WTC11 (cell line): Measurements from ENCODE around the gene SNCAIP. TPM values are rescaled to one million over a fixed set of nuclear protein-coding genes. Genes with fewer than 3 reads are reported as not detected.

ENCODE experiments used
- ATAC-seq: fragments of 200-7000 bp; cut with Tn5 transposase; 2 replicates; pipeline ENCODE4 v1.10.0; 2021; ENCODE audit warnings: mild to moderate bottlenecking, moderate library complexity
- CTCF ChIA-PET: fragments of 300-600 bp; sonication (Branson Sonifier 250); formaldehyde crosslinking; loops from one replicate; lab custom pipeline; 2021; ENCODE audit warnings: antibody characterized with exemption; lab: Charles Lee
- POLR2A ChIA-PET: fragments of 350-600 bp; sonication (Branson Sonifier 250); formaldehyde crosslinking; loops from one replicate; lab custom pipeline; 2021; ENCODE audit warnings: antibody characterized with exemption; lab: Charles Lee
- DNase-seq: peaks from one replicate; pipeline ENCODE4 v3.0.0; 2021; ENCODE audit warnings: low spot score
- H3K27ac Mint-ChIP-seq: 2 replicates; pipeline ENCODE4 v1.8.0; 2021; ENCODE audit warnings: mixed read lengths
- H3K27me3 Mint-ChIP-seq: 2 replicates; pipeline ENCODE4 v1.8.0; 2021; ENCODE audit warnings: low read depth, mild to moderate bottlenecking, moderate library complexity, mixed read lengths
- H3K36me3 Mint-ChIP-seq: 2 replicates; pipeline ENCODE4 v1.8.0; 2021; ENCODE audit warnings: mixed read lengths
- H3K4me1 Mint-ChIP-seq: 2 replicates; pipeline ENCODE4 v1.8.0; 2022; ENCODE audit warnings: mixed read lengths
- H3K4me3 Mint-ChIP-seq: 2 replicates; pipeline ENCODE4 v1.8.0; 2021; ENCODE audit warnings: mild to moderate bottlenecking, moderate library complexity, mixed read lengths
- H3K9me3 Mint-ChIP-seq: 2 replicates; pipeline ENCODE4 v1.8.0; 2021; ENCODE audit warnings: mixed read lengths
- ELF4 ChIP-seq: sonication (generic); formaldehyde crosslinking; IDR thresholded peaks from 2 replicates; pipeline ENCODE4 v1.8.1; 2022; ENCODE audit warnings: low read depth, mild to moderate bottlenecking, moderate library complexity, missing genetic modification reagents
- FOXK1 ChIP-seq: sonication (generic); formaldehyde crosslinking; IDR thresholded peaks from 2 replicates; pipeline ENCODE4 v1.8.0; 2022; ENCODE audit warnings: mild to moderate bottlenecking, moderate library complexity, missing genetic modification reagents
- FOXP1 ChIP-seq: sonication (generic); formaldehyde crosslinking; IDR thresholded peaks from 2 replicates; pipeline ENCODE4 v1.8.0; 2022; ENCODE audit warnings: missing genetic modification reagents, mild to moderate bottlenecking, moderate library complexity, borderline replicate concordance
- GTF2I ChIP-seq: fragments of 250-450 bp; sonication (Bioruptor Pico); conservative IDR thresholded peaks from 2 replicates; pipeline ENCODE4 v1.4.0; 2021; ENCODE audit warnings: mild to moderate bottlenecking
- JUN ChIP-seq: sonication (generic); formaldehyde crosslinking; IDR thresholded peaks from 2 replicates; pipeline ENCODE4 v1.8.0; 2023; ENCODE audit warnings: mild to moderate bottlenecking, missing genetic modification reagents
- NFE2L1 ChIP-seq: sonication (generic); formaldehyde crosslinking; IDR thresholded peaks from 2 replicates; pipeline ENCODE4 v1.8.1; 2023; ENCODE audit warnings: missing genetic modification reagents
- OVOL2 ChIP-seq: fragments of 250-450 bp; sonication (Bioruptor Pico); IDR thresholded peaks from 2 replicates; pipeline ENCODE4 v1.9.0; 2021; ENCODE audit warnings: mild to moderate bottlenecking, borderline replicate concordance
- PRRX2 ChIP-seq: fragments of 250-450 bp; sonication (Bioruptor Pico); IDR thresholded peaks from 2 replicates; pipeline ENCODE4 v1.8.0; 2021; ENCODE audit warnings: mild to moderate bottlenecking
- RORB ChIP-seq: fragments of 250-450 bp; sonication (Bioruptor Pico); IDR thresholded peaks from 2 replicates; pipeline ENCODE4 v1.9.0; 2021; ENCODE audit warnings: mild to moderate bottlenecking
- SMAD4 ChIP-seq: sonication (generic); formaldehyde crosslinking; IDR thresholded peaks from 2 replicates; pipeline ENCODE4 v1.8.0; 2022; ENCODE audit warnings: mild to moderate bottlenecking, missing genetic modification reagents
- TCF7 ChIP-seq: sonication (generic); formaldehyde crosslinking; IDR thresholded peaks from 2 replicates; pipeline ENCODE4 v1.8.0; 2022; ENCODE audit warnings: mild to moderate bottlenecking, low read depth, missing genetic modification reagents, moderate library complexity
- TP53 ChIP-seq: sonication (generic); formaldehyde crosslinking; IDR thresholded peaks from 2 replicates; pipeline ENCODE4 v1.8.1; 2023; ENCODE audit warnings: mild to moderate bottlenecking, missing genetic modification reagents
- ZNF121 ChIP-seq: sonication (generic); formaldehyde crosslinking; IDR thresholded peaks from 2 replicates; pipeline ENCODE4 v1.8.0; 2023; ENCODE audit warnings: missing genetic modification reagents
- total RNA-seq: library from RNA; stranded (reverse); gene quantifications from 3 replicates; pipeline ENCODE4 v1.2.3, GENCODE V29; 2021
- TF ChIP-seq, protein P1 (sequence below): sonication (generic); formaldehyde crosslinking; IDR thresholded peaks from 2 replicates; pipeline ENCODE4 v1.8.1; 2023; ENCODE audit warnings: mild to moderate bottlenecking, missing genetic modification reagents
- TF ChIP-seq, protein P2 (sequence below): sonication (generic); formaldehyde crosslinking; conservative IDR thresholded peaks from 2 replicates; pipeline ENCODE4 v1.8.1; 2023; ENCODE audit warnings: mild to moderate bottlenecking, low read depth, missing genetic modification reagents, moderate library complexity
- TF ChIP-seq, protein P3 (sequence below): sonication (generic); formaldehyde crosslinking; IDR thresholded peaks from 2 replicates; pipeline ENCODE4 v1.8.0; 2023; ENCODE audit warnings: missing genetic modification reagents, mild to moderate bottlenecking, borderline replicate concordance
- TF ChIP-seq, protein P4 (sequence below): sonication (generic); formaldehyde crosslinking; IDR thresholded peaks from 2 replicates; pipeline ENCODE4 v1.8.1; 2023; ENCODE audit warnings: mild to moderate bottlenecking, moderate library complexity, missing genetic modification reagents
- TF ChIP-seq, protein P5 (sequence below): fragments of 250-450 bp; sonication (Bioruptor Pico); IDR thresholded peaks from 2 replicates; pipeline ENCODE4 v1.9.0; 2021; ENCODE audit warnings: mild to moderate bottlenecking
- TF ChIP-seq, protein P6 (sequence below): sonication (generic); formaldehyde crosslinking; IDR thresholded peaks from 2 replicates; pipeline ENCODE4 v1.8.0; 2022; ENCODE audit warnings: mild to moderate bottlenecking, missing genetic modification reagents

Gene SNCAIP
- total RNA-seq, 1 experiment from 2014 or later, result 10.0 TPM

DNA sequence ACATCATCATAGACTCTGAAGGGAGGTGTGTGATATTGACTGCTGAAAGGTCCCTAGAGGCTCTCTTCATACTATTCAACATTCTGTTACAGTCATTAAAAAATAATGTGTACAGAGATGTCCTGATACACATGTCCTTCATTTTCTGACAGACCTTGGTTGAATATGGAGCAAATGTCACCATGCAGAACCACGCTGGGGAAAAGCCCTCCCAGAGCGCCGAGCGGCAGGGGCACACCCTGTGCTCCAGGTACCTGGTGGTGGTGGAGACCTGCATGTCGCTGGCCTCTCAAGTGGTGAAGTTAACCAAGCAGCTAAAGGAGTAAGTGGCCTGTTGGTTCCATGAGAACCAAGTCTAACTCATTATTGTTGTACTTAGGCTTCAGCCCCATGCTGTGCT, 132.4 kb downstream of the SNCAIP start:
- no peak for DNase-seq

DNA sequence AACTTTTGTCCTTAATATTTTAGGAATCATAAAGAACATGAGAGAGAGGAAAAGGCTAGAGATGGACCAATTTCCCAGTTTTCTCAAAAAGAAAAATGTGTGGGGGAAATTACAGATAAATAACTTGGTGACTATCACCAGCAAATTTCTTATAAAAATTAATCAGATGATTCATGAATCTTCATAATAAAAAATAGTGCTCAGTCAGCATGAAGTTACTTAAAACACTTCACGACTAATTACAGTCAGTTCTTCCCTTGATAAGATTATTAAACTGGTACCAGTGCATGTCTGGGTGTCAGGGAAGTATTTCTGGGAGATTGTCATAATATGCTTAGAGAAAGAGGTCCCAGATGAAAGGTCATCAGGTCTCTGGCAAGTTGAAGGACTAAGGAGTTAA, 133.0 kb downstream of the SNCAIP start:
- Mint-ChIP-seq H3K9me3 (no peaks in the 10 kb centered on the region), H3K36me3 (peaks cover 9% of the 10 kb centered on the region)

More for the DNA sequence above, 132.4 kb downstream of the SNCAIP start:
- no peak for TF ChIP-seq OVOL2 (CRISPR knock-in tag)
- no peak for TF ChIP-seq PRRX2
- TF ChIP-seq, protein P1, sequence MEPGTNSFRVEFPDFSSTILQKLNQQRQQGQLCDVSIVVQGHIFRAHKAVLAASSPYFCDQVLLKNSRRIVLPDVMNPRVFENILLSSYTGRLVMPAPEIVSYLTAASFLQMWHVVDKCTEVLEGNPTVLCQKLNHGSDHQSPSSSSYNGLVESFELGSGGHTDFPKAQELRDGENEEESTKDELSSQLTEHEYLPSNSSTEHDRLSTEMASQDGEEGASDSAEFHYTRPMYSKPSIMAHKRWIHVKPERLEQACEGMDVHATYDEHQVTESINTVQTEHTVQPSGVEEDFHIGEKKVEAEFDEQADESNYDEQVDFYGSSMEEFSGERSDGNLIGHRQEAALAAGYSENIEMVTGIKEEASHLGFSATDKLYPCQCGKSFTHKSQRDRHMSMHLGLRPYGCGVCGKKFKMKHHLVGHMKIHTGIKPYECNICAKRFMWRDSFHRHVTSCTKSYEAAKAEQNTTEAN (CRISPR knock-in tag), result no peak
- TF ChIP-seq ZNF121 (CRISPR knock-in tag), result no peak
- TF ChIP-seq RORB (CRISPR knock-in tag), result no peak
- no peak for TF ChIP-seq FOXK1 (CRISPR knock-in tag)
- no peak for TF ChIP-seq TCF7
- Mint-ChIP-seq H3K27ac (no peak overlapping the region), H3K4me3 (no peak overlapping the region), H3K27me3 (no peaks in the 10 kb centered on the region), H3K9me3 (no peaks in the 10 kb centered on the region), H3K36me3 (peaks cover 9% of the 10 kb centered on the region), H3K4me1 (peaks cover 9% of the 10 kb centered on the region)
- ATAC-seq, result no peak
- ChIA-PET CTCF (interaction anchor here (1.2 kb wide), 1 partner anchor 249 kb away, joined by 4 read pairs; no protein-coding TSS in a partner anchor), POLR2A (no interaction called here)

More for the DNA sequence above, 133.0 kb downstream of the SNCAIP start:
- Mint-ChIP-seq H3K27me3 (no peaks in the 10 kb centered on the region), H3K27ac (no peak overlapping the region), H3K4me1 (peaks cover 4% of the 10 kb centered on the region), H3K4me3 (no peak overlapping the region)
- POLR2A ChIA-PET, result interaction anchor here (0.7 kb wide), 1 partner anchor 230 kb away, joined by 4 read pairs; no protein-coding TSS in a partner anchor
- ATAC-seq (no peak), DNase-seq (no peak)
- CTCF ChIA-PET, result interaction anchor here (1.2 kb wide), 1 partner anchor 250 kb away, joined by 4 read pairs; no protein-coding TSS in a partner anchor
- TF ChIP-seq FOXK1 (CRISPR knock-in tag) (no peak), SMAD4 (CRISPR knock-in tag) (no peak), JUN (CRISPR knock-in tag) (no peak), ELF4 (CRISPR knock-in tag) (no peak), TP53 (CRISPR knock-in tag) (no peak), GTF2I (no peak), FOXP1 (CRISPR knock-in tag) (no peak), NFE2L1 (no peak), OVOL2 (CRISPR knock-in tag) (no peak)
- TF ChIP-seq, protein P2, sequence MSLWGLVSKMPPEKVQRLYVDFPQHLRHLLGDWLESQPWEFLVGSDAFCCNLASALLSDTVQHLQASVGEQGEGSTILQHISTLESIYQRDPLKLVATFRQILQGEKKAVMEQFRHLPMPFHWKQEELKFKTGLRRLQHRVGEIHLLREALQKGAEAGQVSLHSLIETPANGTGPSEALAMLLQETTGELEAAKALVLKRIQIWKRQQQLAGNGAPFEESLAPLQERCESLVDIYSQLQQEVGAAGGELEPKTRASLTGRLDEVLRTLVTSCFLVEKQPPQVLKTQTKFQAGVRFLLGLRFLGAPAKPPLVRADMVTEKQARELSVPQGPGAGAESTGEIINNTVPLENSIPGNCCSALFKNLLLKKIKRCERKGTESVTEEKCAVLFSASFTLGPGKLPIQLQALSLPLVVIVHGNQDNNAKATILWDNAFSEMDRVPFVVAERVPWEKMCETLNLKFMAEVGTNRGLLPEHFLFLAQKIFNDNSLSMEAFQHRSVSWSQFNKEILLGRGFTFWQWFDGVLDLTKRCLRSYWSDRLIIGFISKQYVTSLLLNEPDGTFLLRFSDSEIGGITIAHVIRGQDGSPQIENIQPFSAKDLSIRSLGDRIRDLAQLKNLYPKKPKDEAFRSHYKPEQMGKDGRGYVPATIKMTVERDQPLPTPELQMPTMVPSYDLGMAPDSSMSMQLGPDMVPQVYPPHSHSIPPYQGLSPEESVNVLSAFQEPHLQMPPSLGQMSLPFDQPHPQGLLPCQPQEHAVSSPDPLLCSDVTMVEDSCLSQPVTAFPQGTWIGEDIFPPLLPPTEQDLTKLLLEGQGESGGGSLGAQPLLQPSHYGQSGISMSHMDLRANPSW (CRISPR knock-in tag), result no peak
- TF ChIP-seq, protein P3, sequence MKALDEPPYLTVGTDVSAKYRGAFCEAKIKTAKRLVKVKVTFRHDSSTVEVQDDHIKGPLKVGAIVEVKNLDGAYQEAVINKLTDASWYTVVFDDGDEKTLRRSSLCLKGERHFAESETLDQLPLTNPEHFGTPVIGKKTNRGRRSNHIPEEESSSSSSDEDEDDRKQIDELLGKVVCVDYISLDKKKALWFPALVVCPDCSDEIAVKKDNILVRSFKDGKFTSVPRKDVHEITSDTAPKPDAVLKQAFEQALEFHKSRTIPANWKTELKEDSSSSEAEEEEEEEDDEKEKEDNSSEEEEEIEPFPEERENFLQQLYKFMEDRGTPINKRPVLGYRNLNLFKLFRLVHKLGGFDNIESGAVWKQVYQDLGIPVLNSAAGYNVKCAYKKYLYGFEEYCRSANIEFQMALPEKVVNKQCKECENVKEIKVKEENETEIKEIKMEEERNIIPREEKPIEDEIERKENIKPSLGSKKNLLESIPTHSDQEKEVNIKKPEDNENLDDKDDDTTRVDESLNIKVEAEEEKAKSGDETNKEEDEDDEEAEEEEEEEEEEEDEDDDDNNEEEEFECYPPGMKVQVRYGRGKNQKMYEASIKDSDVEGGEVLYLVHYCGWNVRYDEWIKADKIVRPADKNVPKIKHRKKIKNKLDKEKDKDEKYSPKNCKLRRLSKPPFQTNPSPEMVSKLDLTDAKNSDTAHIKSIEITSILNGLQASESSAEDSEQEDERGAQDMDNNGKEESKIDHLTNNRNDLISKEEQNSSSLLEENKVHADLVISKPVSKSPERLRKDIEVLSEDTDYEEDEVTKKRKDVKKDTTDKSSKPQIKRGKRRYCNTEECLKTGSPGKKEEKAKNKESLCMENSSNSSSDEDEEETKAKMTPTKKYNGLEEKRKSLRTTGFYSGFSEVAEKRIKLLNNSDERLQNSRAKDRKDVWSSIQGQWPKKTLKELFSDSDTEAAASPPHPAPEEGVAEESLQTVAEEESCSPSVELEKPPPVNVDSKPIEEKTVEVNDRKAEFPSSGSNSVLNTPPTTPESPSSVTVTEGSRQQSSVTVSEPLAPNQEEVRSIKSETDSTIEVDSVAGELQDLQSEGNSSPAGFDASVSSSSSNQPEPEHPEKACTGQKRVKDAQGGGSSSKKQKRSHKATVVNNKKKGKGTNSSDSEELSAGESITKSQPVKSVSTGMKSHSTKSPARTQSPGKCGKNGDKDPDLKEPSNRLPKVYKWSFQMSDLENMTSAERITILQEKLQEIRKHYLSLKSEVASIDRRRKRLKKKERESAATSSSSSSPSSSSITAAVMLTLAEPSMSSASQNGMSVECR, result no peak
- TF ChIP-seq, protein P4, sequence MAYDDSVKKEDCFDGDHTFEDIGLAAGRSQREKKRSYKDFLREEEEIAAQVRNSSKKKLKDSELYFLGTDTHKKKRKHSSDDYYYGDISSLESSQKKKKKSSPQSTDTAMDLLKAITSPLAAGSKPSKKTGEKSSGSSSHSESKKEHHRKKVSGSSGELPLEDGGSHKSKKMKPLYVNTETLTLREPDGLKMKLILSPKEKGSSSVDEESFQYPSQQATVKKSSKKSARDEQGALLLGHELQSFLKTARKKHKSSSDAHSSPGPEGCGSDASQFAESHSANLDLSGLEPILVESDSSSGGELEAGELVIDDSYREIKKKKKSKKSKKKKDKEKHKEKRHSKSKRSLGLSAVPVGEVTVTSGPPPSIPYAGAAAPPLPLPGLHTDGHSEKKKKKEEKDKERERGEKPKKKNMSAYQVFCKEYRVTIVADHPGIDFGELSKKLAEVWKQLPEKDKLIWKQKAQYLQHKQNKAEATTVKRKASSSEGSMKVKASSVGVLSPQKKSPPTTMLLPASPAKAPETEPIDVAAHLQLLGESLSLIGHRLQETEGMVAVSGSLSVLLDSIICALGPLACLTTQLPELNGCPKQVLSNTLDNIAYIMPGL (CRISPR knock-in tag), result no peak
- TF ChIP-seq, protein P5, sequence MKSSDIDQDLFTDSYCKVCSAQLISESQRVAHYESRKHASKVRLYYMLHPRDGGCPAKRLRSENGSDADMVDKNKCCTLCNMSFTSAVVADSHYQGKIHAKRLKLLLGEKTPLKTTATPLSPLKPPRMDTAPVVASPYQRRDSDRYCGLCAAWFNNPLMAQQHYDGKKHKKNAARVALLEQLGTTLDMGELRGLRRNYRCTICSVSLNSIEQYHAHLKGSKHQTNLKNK (CRISPR knock-in tag), result no peak
- TF ChIP-seq, protein P6, sequence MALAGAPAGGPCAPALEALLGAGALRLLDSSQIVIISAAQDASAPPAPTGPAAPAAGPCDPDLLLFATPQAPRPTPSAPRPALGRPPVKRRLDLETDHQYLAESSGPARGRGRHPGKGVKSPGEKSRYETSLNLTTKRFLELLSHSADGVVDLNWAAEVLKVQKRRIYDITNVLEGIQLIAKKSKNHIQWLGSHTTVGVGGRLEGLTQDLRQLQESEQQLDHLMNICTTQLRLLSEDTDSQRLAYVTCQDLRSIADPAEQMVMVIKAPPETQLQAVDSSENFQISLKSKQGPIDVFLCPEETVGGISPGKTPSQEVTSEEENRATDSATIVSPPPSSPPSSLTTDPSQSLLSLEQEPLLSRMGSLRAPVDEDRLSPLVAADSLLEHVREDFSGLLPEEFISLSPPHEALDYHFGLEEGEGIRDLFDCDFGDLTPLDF, result no peak
